Germinal center (tissue), 1 donor: ENCODE results near the gene IP6K1.
A peak's percentile ranks its signal among the peaks of the same experiment; 100 is the strongest.
"Not testable (repeated sequence)": the region's sequence is repeated elsewhere in the genome, so short reads cannot be mapped to it uniquely, and the experiment has no call there.

Source experiments
- DNase-seq: peaks from one replicate; pipeline ENCODE4 v3.0.0; 2012; ENCODE audit warnings: mixed read lengths, low spot score

The IP6K1 gene

GRCh38 chr3:49793486-49794085, 7.2 kb upstream of the IP6K1 start:
- no peak for DNase-seq

- DNase-seq = no peak
Observed at GRCh38 chr3:49792371-49793150, 6.2 kb upstream of the IP6K1 start.

- no peak for DNase-seq
Observed at GRCh38 chr3:49791571-49791970, 5.2 kb upstream of the IP6K1 start.

- DNase-seq = peak; percentile 0
Observed at GRCh38 chr3:49790626-49791411, 4.5 kb upstream of the IP6K1 start.

- DNase-seq = no peak
Observed at GRCh38 chr3:49788056-49788455, 1.7 kb upstream of the IP6K1 start.

- DNase-seq = no peak
Observed at GRCh38 chr3:49787536-49787935, 1.2 kb upstream of the IP6K1 start.

GRCh38 chr3:49787182-49787464, 781 bp upstream of the IP6K1 start:
- no peak for DNase-seq

GRCh38 chr3:49785565-49786356, 581 bp downstream of the IP6K1 start:
- peak; percentile 40 for DNase-seq

- not testable (repeated sequence) for DNase-seq
Observed at GRCh38 chr3:49782277-49782676, 4.1 kb downstream of the IP6K1 start.

GRCh38 chr3:49781415-49782199, 4.7 kb downstream of the IP6K1 start:
- DNase-seq = no peak

- DNase-seq = not testable (repeated sequence)
Observed at GRCh38 chr3:49780975-49781365, 5.4 kb downstream of the IP6K1 start.

GRCh38 chr3:49780080-49780974, 6.0 kb downstream of the IP6K1 start:
- no peak for DNase-seq

GRCh38 chr3:49779358-49780079, 6.8 kb downstream of the IP6K1 start:
- no peak for DNase-seq

GRCh38 chr3:49776101-49776500, 10.2 kb downstream of the IP6K1 start:
- not testable (repeated sequence) for DNase-seq

GRCh38 chr3:49775538-49775937, 10.8 kb downstream of the IP6K1 start:
- no peak for DNase-seq

GRCh38 chr3:49772703-49773102, 13.6 kb downstream of the IP6K1 start:
- DNase-seq = no peak

GRCh38 chr3:49771340-49771938, 14.9 kb downstream of the IP6K1 start:
- no peak for DNase-seq

GRCh38 chr3:49769926-49770325, 16.4 kb downstream of the IP6K1 start:
- DNase-seq = no peak

- no peak for DNase-seq
Observed at GRCh38 chr3:49769286-49769915, 16.9 kb downstream of the IP6K1 start.
